H1 (cell line): Measurements from ENCODE around the gene PGAM5. TPM values are rescaled to one million over a fixed set of nuclear protein-coding genes. Genes with fewer than 3 reads are reported as not detected.

Experiments used
- BCL11A ChIP-seq, 2 experiments: IDR thresholded peaks; one replicate each; pipeline ENCODE4 v1.6.1; 2011; ENCODE audit warnings: low read depth in 2 of 2, low read length in 2 of 2, mild to moderate bottlenecking in 2 of 2
- CHD7 ChIP-seq: fragments of 300-600 bp; sonication (generic); IDR thresholded peaks from 2 replicates; pipeline ENCODE4 v1.7.1; 2012; ENCODE audit warnings: low read length, moderate library complexity, mild to moderate bottlenecking, inconsistent platforms; ENCODE audit not compliant: insufficient replicate concordance
- POU5F1 ChIP-seq: IDR thresholded peaks from 2 replicates; pipeline ENCODE4 v1.6.1; 2011; ENCODE audit warnings: low read depth, mild to moderate bottlenecking, low read length, moderate library complexity
- SP2 ChIP-seq: IDR thresholded peaks from 2 replicates; pipeline ENCODE4 v1.6.1; 2012; ENCODE audit warnings: mild to moderate bottlenecking, low read length, inconsistent platforms
- polyA plus RNA-seq, 7 experiments: library from polyadenylated mRNA; depleted of rRNA in 3 of 7; stranded (reverse) in 5 of 7; unstranded in 2 of 7; fragments of >200 nt in 5 of 7; fragments of 200-250 nt in 2 of 7; gene quantifications; 1 replicate in 5 of 7; 2 replicates in 1 of 7; 4 replicates in 1 of 7; pipeline versions ENCODE4 v1.2.1 to v1.2.3, GENCODE V29; 2011 to 2013; ENCODE audit warnings: missing spikeins in 2 of 7, mixed read lengths in 2 of 7
- total RNA-seq: library from RNA; stranded (reverse); fragmentation: NEBNext Ultra II Directional; extraction: Animal tissue kit (Norgen Biotek cat#: 25700); gene quantifications from 2 replicates; pipeline ENCODE4 v1.2.1, GENCODE V29; 2021

Gene PGAM5
- total and polyA plus RNA-seq, 2 of the 8 experiments (the other 6 are each of a cell fraction or from before 2014, with no cell fraction given) = 66.4 to 84.0 TPM

DNA sequence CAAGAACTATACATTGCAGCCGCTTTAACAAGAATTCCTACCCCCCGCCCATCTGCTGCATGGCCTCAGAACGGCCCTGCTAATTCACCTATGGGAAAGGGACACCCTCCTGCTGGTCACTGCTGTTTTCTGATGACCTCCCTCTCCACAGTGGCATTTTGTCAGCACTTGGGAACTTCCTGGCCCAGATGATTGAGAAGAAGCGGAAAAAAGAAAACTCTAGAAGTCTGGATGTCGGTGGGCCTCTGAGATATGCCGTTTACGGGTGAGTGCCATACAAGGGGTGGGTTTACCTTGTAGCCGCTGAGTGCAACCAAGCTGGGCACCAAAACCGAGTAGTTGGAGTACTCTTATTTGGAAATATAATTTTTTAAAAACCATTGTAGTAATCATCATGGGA is 20.5 kb upstream of the PGAM5 start (continued):
- TF ChIP-seq CHD7 (no peak), SP2 (no peak), BCL11A (IDR thresholded peaks at IDR 0.05; ENCODE audit: low read depth in 2 of 2, low read length in 2 of 2) (no peak), POU5F1 (no peak)
